Gastrocnemius medialis (tissue), 4 donors: ENCODE results near the gene STARD3.

ENCODE experiments used
- POLR2A ChIP-seq, 2 donors: fragments of 450-650 bp; IDR thresholded peaks; one replicate each; pipeline ENCODE4 v1.6.1; 2017; ENCODE audit warnings: antibody characterized with exemption in 2 of 2, mild to moderate bottlenecking in 2 of 2, moderate library complexity in 2 of 2
- TF ChIP-seq, protein P1 (sequence below), 5 experiments: fragments of 450-650 bp in 3 of 5; fragments of 200-600 bp in 2 of 5; sonication (generic) in 2 of 5; IDR thresholded peaks in 4 of 5; conservative IDR thresholded peaks in 1 of 5; 1 replicate in 4 of 5; 2 replicates in 1 of 5; pipeline ENCODE4 v1.5.1; 2016 to 2019; ENCODE audit warnings: antibody characterized with exemption in 5 of 5, mild to moderate bottlenecking in 3 of 5, moderate library complexity in 3 of 5

GRCh38 chr17:39648616-39649366 lies 11.8 kb downstream of the STARD3 start:
- TF ChIP-seq, protein P1, sequence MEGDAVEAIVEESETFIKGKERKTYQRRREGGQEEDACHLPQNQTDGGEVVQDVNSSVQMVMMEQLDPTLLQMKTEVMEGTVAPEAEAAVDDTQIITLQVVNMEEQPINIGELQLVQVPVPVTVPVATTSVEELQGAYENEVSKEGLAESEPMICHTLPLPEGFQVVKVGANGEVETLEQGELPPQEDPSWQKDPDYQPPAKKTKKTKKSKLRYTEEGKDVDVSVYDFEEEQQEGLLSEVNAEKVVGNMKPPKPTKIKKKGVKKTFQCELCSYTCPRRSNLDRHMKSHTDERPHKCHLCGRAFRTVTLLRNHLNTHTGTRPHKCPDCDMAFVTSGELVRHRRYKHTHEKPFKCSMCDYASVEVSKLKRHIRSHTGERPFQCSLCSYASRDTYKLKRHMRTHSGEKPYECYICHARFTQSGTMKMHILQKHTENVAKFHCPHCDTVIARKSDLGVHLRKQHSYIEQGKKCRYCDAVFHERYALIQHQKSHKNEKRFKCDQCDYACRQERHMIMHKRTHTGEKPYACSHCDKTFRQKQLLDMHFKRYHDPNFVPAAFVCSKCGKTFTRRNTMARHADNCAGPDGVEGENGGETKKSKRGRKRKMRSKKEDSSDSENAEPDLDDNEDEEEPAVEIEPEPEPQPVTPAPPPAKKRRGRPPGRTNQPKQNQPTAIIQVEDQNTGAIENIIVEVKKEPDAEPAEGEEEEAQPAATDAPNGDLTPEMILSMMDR (IDR thresholded peaks at IDR 0.05 in 4 of 5, conservative IDR thresholded peaks at IDR 0.05 in 1 of 5): no peak
- no peak for TF ChIP-seq POLR2A (IDR thresholded peaks at IDR 0.05)
